Measurements from ENCODE around the gene MEX3A. TPM values are rescaled to one million over a fixed set of nuclear protein-coding genes. Genes with fewer than 3 reads are reported as not detected.
A peak's percentile ranks its signal among the peaks of the same experiment; 100 is the strongest.

Gene MEX3A
- total and polyA plus RNA-seq, 7 donors: 0.23 to 1.5 (median 0.33) TPM

- Histone ChIP-seq H3K4me1 (peaks cover 0 to 32% (median 13%) of the 10 kb centered on the region in 4 donors), H3K9me3 (no peaks in the 10 kb centered on the region), H3K36me3 (peaks cover 0 to 11% (median under 1%) of the 10 kb centered on the region in 4 donors), H3K4me3 (no peak overlapping the region), H3K27me3 (no peaks in the 10 kb centered on the region), H3K27ac (no peak overlapping the region)
- TF ChIP-seq EP300 (IDR thresholded peaks at IDR 0.05) (no peak), CTCF (IDR thresholded peaks at IDR 0.05) (no peak), POLR2A (IDR thresholded peaks at IDR 0.05) (no peak)
- DNase-seq: no peak
- WGBS, 2 donors: 96 to 100% methylated on average over 1 of the region's 1 CpG
- intact Hi-C loops (cut with DNase I): no loop called here
These were observed 25.9 kb downstream of the MEX3A start for GRCh38 chr1:156056326-156056849.

GRCh38 chr1:156055281-156056048 lies 26.8 kb downstream of the MEX3A start:
- TF ChIP-seq POLR2A (IDR thresholded peaks at IDR 0.05) (no peak), CTCF (IDR thresholded peaks at IDR 0.05) (no peak), EP300 (IDR thresholded peaks at IDR 0.05) (no peak), POLR2AphosphoS5 (IDR thresholded peaks at IDR 0.05) (no peak)
- Histone ChIP-seq H3K27ac (peak overlapping the region; percentile 86 to 97 (median 92)), H3K4me1 (peaks cover 0 to 32% (median 13%) of the 10 kb centered on the region in 4 donors), H3K36me3 (peaks cover 0 to 13% (median 2%) of the 10 kb centered on the region in 4 donors), H3K4me3 (peak overlapping the region; percentile 73 to 94 (median 87)), H3K9me3 (no peaks in the 10 kb centered on the region), H3K27me3 (no peaks in the 10 kb centered on the region)
- WGBS, 2 donors: 20 to 21% methylated on average over 17 of the region's 17 CpGs
- no peak for DNase-seq
- intact Hi-C loops (cut with DNase I): loop anchor here (2.0 kb wide), 3 partner anchors 27 to 75 kb away; partner anchors contain the start of gene MEX3A

GRCh38 chr1:156054500-156055280 lies 27.6 kb downstream of the MEX3A start, which contains the start of gene LAMTOR2:
Gene LAMTOR2, plus strand, starts transcription at chr1:156054782. Its CDS starts 108 bp downstream, at chr1:156054890.
- Histone ChIP-seq H3K4me1 (peaks cover 0 to 32% (median 13%) of the 10 kb centered on the region in 4 donors), H3K9me3 (no peaks in the 10 kb centered on the region), H3K27me3 (no peaks in the 10 kb centered on the region), H3K36me3 (peaks cover 0 to 21% (median 6%) of the 10 kb centered on the region in 4 donors), H3K4me3 (peak within 1 kb of the TSS; percentile 73 to 94 (median 87)), H3K27ac (peak within 1 kb of the TSS; percentile 86 to 97 (median 92))
- 0% methylated on average over 53 of the region's 53 CpGs for WGBS, 2 donors
- TF ChIP-seq POLR2AphosphoS5 (IDR thresholded peaks at IDR 0.05) (peak; percentile 60 to 87 (median 84)), POLR2A (IDR thresholded peaks at IDR 0.05) (peak; percentile 9 to 40), EP300 (IDR thresholded peaks at IDR 0.05) (no peak), CTCF (IDR thresholded peaks at IDR 0.05) (no peak)
- intact Hi-C loops (cut with DNase I): loop anchor here (2.0 kb wide), 3 partner anchors 28 to 76 kb away; partner anchors contain the start of gene MEX3A
- peak; percentile 98 for DNase-seq

- intact Hi-C loops (cut with DNase I): loop anchor here (2.0 kb wide), 3 partner anchors 29 to 77 kb away; partner anchors contain the start of gene MEX3A
- peak; percentile 96 for DNase-seq
- Histone ChIP-seq H3K9me3 (no peaks in the 10 kb centered on the region), H3K4me3 (peak within 1 kb of the TSS; percentile 73 to 94 (median 87)), H3K36me3 (peaks cover 0 to 29% (median 10%) of the 10 kb centered on the region in 4 donors), H3K27me3 (no peaks in the 10 kb centered on the region), H3K4me1 (peaks cover 0 to 32% (median 13%) of the 10 kb centered on the region in 4 donors), H3K27ac (peak within 1 kb of the TSS; percentile 86 to 97 (median 92))
- 0 to 1% methylated on average over 48 to 49 of the region's 49 CpGs for WGBS, 2 donors
- peak in 3 of 4 donors; percentile 30 to 58 (median 54) for TF ChIP-seq POLR2AphosphoS5 (IDR thresholded peaks at IDR 0.05)
- TF ChIP-seq CTCF (IDR thresholded peaks at IDR 0.05): peak in 2 of 4 experiments; percentile 29 to 66
- TF ChIP-seq EP300 (IDR thresholded peaks at IDR 0.05): no peak
These were observed 28.3 kb downstream of the MEX3A start, which contains the start of gene UBQLN4 for GRCh38 chr1:156053768-156054499. Gene UBQLN4, minus strand, starts transcription at chr1:156053798. Its CDS starts 97 bp downstream, at chr1:156053701.

Data from sigmoid colon (tissue), 7 donors.